Panc1 (cell line): ENCODE results near the gene TRPM6.

Experiments
- POLR2AphosphoS5 ChIP-seq: IDR thresholded peaks from 2 replicates; pipeline ENCODE4 v1.6.1; 2012; ENCODE audit warnings: mild to moderate bottlenecking, low read depth, low read length, moderate library complexity
- TF ChIP-seq, protein P1 (sequence below): fragments of 450-650 bp; IDR thresholded peaks from 2 replicates; pipeline ENCODE4 v1.5.1; 2017; ENCODE audit warnings: mild to moderate bottlenecking
- TF ChIP-seq, protein P2 (sequence below), 2 experiments: IDR thresholded peaks; 2 replicates each; pipeline ENCODE4 v1.6.1; 2011 to 2012; ENCODE audit warnings: low read depth in 2 of 2, control low read depth in 1 of 2, low read length in 1 of 2, mild to moderate bottlenecking in 1 of 2, moderate library complexity in 1 of 2; ENCODE audit not compliant: insufficient read depth in 1 of 2

DNA sequence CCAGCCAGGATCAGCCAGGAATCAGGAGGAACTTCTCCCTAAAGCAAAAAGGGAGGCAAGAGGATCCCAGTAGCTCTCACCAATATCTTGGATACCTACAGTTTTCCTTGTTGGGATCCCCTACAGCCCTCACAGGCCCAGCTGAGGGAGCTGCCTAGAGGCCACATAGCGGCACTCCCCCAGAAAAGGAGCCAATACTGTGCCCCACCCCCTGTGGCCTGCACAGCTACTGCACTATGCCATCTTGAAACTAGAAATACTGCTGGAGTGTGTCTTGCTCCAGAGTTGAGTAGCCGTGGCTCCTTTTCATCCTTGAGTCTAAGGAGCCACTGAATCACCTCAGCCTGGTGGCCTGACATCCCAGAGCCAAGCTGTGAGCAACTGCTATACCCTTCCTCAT, 22.3 kb upstream of the TRPM6 start:
- TF ChIP-seq, protein P1, sequence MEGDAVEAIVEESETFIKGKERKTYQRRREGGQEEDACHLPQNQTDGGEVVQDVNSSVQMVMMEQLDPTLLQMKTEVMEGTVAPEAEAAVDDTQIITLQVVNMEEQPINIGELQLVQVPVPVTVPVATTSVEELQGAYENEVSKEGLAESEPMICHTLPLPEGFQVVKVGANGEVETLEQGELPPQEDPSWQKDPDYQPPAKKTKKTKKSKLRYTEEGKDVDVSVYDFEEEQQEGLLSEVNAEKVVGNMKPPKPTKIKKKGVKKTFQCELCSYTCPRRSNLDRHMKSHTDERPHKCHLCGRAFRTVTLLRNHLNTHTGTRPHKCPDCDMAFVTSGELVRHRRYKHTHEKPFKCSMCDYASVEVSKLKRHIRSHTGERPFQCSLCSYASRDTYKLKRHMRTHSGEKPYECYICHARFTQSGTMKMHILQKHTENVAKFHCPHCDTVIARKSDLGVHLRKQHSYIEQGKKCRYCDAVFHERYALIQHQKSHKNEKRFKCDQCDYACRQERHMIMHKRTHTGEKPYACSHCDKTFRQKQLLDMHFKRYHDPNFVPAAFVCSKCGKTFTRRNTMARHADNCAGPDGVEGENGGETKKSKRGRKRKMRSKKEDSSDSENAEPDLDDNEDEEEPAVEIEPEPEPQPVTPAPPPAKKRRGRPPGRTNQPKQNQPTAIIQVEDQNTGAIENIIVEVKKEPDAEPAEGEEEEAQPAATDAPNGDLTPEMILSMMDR: no peak
- TF ChIP-seq POLR2AphosphoS5: no peak
- TF ChIP-seq, protein P2, sequence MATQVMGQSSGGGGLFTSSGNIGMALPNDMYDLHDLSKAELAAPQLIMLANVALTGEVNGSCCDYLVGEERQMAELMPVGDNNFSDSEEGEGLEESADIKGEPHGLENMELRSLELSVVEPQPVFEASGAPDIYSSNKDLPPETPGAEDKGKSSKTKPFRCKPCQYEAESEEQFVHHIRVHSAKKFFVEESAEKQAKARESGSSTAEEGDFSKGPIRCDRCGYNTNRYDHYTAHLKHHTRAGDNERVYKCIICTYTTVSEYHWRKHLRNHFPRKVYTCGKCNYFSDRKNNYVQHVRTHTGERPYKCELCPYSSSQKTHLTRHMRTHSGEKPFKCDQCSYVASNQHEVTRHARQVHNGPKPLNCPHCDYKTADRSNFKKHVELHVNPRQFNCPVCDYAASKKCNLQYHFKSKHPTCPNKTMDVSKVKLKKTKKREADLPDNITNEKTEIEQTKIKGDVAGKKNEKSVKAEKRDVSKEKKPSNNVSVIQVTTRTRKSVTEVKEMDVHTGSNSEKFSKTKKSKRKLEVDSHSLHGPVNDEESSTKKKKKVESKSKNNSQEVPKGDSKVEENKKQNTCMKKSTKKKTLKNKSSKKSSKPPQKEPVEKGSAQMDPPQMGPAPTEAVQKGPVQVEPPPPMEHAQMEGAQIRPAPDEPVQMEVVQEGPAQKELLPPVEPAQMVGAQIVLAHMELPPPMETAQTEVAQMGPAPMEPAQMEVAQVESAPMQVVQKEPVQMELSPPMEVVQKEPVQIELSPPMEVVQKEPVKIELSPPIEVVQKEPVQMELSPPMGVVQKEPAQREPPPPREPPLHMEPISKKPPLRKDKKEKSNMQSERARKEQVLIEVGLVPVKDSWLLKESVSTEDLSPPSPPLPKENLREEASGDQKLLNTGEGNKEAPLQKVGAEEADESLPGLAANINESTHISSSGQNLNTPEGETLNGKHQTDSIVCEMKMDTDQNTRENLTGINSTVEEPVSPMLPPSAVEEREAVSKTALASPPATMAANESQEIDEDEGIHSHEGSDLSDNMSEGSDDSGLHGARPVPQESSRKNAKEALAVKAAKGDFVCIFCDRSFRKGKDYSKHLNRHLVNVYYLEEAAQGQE (IDR thresholded peaks at IDR 0.05; ENCODE audit: insufficient read depth in 1 of 2, low read depth in 2 of 2, low read length in 1 of 2): no peak
